DMS53 (cell line): ENCODE results near the gene PRDM1.

Experiments used
- DNase-seq: peaks from one replicate; lab custom pipeline; 2025; lab: John Stamatoyannopoulos, UW

The PRDM1 gene

GRCh38 chr6:106116125-106116832, 30.1 kb downstream of the PRDM1 start:
- no peak for DNase-seq

GRCh38 chr6:106117579-106117978, 31.4 kb downstream of the PRDM1 start:
- DNase-seq: no peak

- DNase-seq: no peak
Observed at GRCh38 chr6:106118835-106119431, 32.8 kb downstream of the PRDM1 start.

GRCh38 chr6:106119546-106119945, 33.4 kb downstream of the PRDM1 start:
- peak; percentile 19 for DNase-seq

- DNase-seq: no peak
Observed at GRCh38 chr6:106120006-106120405, 33.9 kb downstream of the PRDM1 start.

GRCh38 chr6:106120406-106120805, 34.3 kb downstream of the PRDM1 start:
- no peak for DNase-seq

- DNase-seq: no peak
Observed at GRCh38 chr6:106122306-106122918, 36.3 kb downstream of the PRDM1 start.

GRCh38 chr6:106122938-106123656, 37.0 kb downstream of the PRDM1 start:
- no peak for DNase-seq

- DNase-seq: no peak
Observed at GRCh38 chr6:106124015-106124414, 37.9 kb downstream of the PRDM1 start.

GRCh38 chr6:106124437-106125430, 38.6 kb downstream of the PRDM1 start:
- no peak for DNase-seq

GRCh38 chr6:106125925-106126435, 39.8 kb downstream of the PRDM1 start:
- no peak for DNase-seq

- no peak for DNase-seq
Observed at GRCh38 chr6:106126482-106126881, 40.3 kb downstream of the PRDM1 start.

- no peak for DNase-seq
Observed at GRCh38 chr6:106128981-106129781, 43.0 kb downstream of the PRDM1 start.

- DNase-seq: no peak
Observed at GRCh38 chr6:106132153-106132698, 46.1 kb downstream of the PRDM1 start.

- no peak for DNase-seq
Observed at GRCh38 chr6:106133040-106133439, 46.9 kb downstream of the PRDM1 start.

- DNase-seq: no peak
Observed at GRCh38 chr6:106134087-106134770, 48.1 kb downstream of the PRDM1 start.

- DNase-seq: peak; percentile 40
Observed at GRCh38 chr6:106134906-106135634, 48.9 kb downstream of the PRDM1 start.

GRCh38 chr6:106135911-106136571, 49.9 kb downstream of the PRDM1 start:
- DNase-seq: no peak
